Measurements from ENCODE around the gene RPS6KA5.

- TF ChIP-seq CTCF (conservative IDR thresholded peaks at IDR 0.05 in 1 of 2, IDR thresholded peaks at IDR 0.05 in 1 of 2; ENCODE audit: low read depth in 1 of 2, low read length in 2 of 2) = no peak
- TF ChIP-seq EZH2 (IDR thresholded peaks at IDR 0.05; ENCODE audit: low read length, missing control alignments) = no peak
These were observed 90.3 kb downstream of the RPS6KA5 start for GRCh38 chr14:90970167-90970600.
